ENCODE data around the gene PSAT1. TPM values are rescaled to one million over a fixed set of nuclear protein-coding genes. Genes with fewer than 3 reads are reported as not detected.

The PSAT1 gene
- total and polyA plus RNA-seq, 2 of the 13 experiments (the other 11 are each of a cell fraction or from before 2014, with no cell fraction given) = 135 to 229 TPM

GRCh38 chr9:78252616-78253015, 44.3 kb upstream of the PSAT1 start:
- H4K20me1 ChIP-seq (ENCODE audit: insufficient read depth, low read length) = no peaks in the 10 kb centered on the region
- ATAC-seq (no peak), FAIRE-seq (no peak), DNase-seq (ENCODE audit: low spot score) (no peak)
- peaks cover 2 to 16% of the 10 kb centered on the region in 2 experiments for H3K36me3 ChIP-seq (replicated peaks in 1 of 2; ENCODE audit: control insufficient read depth in 1 of 2, insufficient read depth in 2 of 2, low read length in 2 of 2)
- BruUV-seq (replicated peaks) = no TSS peak
- no peaks in the 10 kb centered on the region for H3K79me2 ChIP-seq (ENCODE audit: insufficient read depth, low read length)
- POLR2A ChIA-PET = no interaction called here
- no peak overlapping the region for H3K4me2 ChIP-seq (ENCODE audit: low read depth, low read length)
- 94% methylated on average over 1 of the region's 1 CpG for WGBS (ENCODE audit: low lambda C conversion rate)
- H2AFZ ChIP-seq (ENCODE audit: low read length) = no peak overlapping the region
- in situ Hi-C loops (cut with HindIII; ENCODE audit: extremely low pct_ligation_motif_present, low pct_unique_long_range_greater_than_20kb) (no loop called here), intact Hi-C loops (cut with micrococcal nuclease; ENCODE audit: unreplicated experiment) (no loop called here)
- no peak overlapping the region for H3K27ac ChIP-seq (ENCODE audit: extremely low read length, insufficient read depth, low read length)
- H3K9ac ChIP-seq (ENCODE audit: insufficient read depth, low read depth, low read length) = no peak overlapping the region
- CTCF ChIA-PET (ENCODE audit: low intra/inter-chr PET ratio, low total read pairs) = no interaction called here
- no peaks in the 10 kb centered on the region for H3K9me3 ChIP-seq (ENCODE audit: low read length)
- no peaks in the 10 kb centered on the region for H3K4me1 ChIP-seq (ENCODE audit: insufficient read depth, low read length)
- H3K27me3 ChIP-seq (ENCODE audit: control insufficient read depth in 1 of 2, insufficient read depth in 2 of 2, low read length in 2 of 2) = no peaks in the 10 kb centered on the region
- no peak overlapping the region for H3K4me3 ChIP-seq (replicated peaks in 1 of 3; ENCODE audit: insufficient read depth in 1 of 3, low read depth in 2 of 3, low read length in 3 of 3)
- TF ChIP-seq ZNF18 (CRISPR knock-in tag; IDR thresholded peaks at IDR 0.05; ENCODE audit: insufficient replicate concordance) = no peak
- no peak for TF ChIP-seq ZFAT (CRISPR knock-in tag; conservative IDR thresholded peaks at IDR 0.05)
- no peak for TF ChIP-seq SSRP1 (CRISPR knock-in tag; IDR thresholded peaks at IDR 0.05)
- TF ChIP-seq, protein P1, sequence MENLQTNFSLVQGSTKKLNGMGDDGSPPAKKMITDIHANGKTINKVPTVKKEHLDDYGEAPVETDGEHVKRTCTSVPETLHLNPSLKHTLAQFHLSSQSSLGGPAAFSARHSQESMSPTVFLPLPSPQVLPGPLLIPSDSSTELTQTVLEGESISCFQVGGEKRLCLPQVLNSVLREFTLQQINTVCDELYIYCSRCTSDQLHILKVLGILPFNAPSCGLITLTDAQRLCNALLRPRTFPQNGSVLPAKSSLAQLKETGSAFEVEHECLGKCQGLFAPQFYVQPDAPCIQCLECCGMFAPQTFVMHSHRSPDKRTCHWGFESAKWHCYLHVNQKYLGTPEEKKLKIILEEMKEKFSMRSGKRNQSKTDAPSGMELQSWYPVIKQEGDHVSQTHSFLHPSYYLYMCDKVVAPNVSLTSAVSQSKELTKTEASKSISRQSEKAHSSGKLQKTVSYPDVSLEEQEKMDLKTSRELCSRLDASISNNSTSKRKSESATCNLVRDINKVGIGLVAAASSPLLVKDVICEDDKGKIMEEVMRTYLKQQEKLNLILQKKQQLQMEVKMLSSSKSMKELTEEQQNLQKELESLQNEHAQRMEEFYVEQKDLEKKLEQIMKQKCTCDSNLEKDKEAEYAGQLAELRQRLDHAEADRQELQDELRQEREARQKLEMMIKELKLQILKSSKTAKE (CRISPR knock-in tag; IDR thresholded peaks at IDR 0.05; ENCODE audit: borderline replicate concordance) = no peak
- TF ChIP-seq, protein P2, sequence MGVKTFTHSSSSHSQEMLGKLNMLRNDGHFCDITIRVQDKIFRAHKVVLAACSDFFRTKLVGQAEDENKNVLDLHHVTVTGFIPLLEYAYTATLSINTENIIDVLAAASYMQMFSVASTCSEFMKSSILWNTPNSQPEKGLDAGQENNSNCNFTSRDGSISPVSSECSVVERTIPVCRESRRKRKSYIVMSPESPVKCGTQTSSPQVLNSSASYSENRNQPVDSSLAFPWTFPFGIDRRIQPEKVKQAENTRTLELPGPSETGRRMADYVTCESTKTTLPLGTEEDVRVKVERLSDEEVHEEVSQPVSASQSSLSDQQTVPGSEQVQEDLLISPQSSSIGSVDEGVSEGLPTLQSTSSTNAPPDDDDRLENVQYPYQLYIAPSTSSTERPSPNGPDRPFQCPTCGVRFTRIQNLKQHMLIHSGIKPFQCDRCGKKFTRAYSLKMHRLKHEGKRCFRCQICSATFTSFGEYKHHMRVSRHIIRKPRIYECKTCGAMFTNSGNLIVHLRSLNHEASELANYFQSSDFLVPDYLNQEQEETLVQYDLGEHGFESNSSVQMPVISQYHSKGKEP (CRISPR knock-in tag; IDR thresholded peaks at IDR 0.05) = no peak
- TF ChIP-seq DDIT3 (CRISPR knock-in tag; IDR thresholded peaks at IDR 0.05) = no peak
- no peak for TF ChIP-seq ZNF780A (CRISPR knock-in tag; IDR thresholded peaks at IDR 0.05)
- no peak for TF ChIP-seq RXRB (CRISPR knock-in tag; IDR thresholded peaks at IDR 0.05; ENCODE audit: borderline replicate concordance)
- TF ChIP-seq, protein P3, sequence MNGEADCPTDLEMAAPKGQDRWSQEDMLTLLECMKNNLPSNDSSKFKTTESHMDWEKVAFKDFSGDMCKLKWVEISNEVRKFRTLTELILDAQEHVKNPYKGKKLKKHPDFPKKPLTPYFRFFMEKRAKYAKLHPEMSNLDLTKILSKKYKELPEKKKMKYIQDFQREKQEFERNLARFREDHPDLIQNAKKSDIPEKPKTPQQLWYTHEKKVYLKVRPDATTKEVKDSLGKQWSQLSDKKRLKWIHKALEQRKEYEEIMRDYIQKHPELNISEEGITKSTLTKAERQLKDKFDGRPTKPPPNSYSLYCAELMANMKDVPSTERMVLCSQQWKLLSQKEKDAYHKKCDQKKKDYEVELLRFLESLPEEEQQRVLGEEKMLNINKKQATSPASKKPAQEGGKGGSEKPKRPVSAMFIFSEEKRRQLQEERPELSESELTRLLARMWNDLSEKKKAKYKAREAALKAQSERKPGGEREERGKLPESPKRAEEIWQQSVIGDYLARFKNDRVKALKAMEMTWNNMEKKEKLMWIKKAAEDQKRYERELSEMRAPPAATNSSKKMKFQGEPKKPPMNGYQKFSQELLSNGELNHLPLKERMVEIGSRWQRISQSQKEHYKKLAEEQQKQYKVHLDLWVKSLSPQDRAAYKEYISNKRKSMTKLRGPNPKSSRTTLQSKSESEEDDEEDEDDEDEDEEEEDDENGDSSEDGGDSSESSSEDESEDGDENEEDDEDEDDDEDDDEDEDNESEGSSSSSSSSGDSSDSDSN (CRISPR knock-in tag; IDR thresholded peaks at IDR 0.05) = no peak
- TF ChIP-seq, protein P4, sequence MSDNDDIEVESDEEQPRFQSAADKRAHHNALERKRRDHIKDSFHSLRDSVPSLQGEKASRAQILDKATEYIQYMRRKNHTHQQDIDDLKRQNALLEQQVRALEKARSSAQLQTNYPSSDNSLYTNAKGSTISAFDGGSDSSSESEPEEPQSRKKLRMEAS (IDR thresholded peaks at IDR 0.05) = no peak
- no peak for TF ChIP-seq CENPT (CRISPR knock-in tag; IDR thresholded peaks at IDR 0.05; ENCODE audit: low read depth)
- TF ChIP-seq ZNF597 (CRISPR knock-in tag; IDR thresholded peaks at IDR 0.05) = no peak
- TF ChIP-seq MAF1 (CRISPR knock-in tag; IDR thresholded peaks at IDR 0.05; ENCODE audit: borderline replicate concordance) = no peak
- no peak for TF ChIP-seq ISX (CRISPR knock-in tag; conservative IDR thresholded peaks at IDR 0.05)
- TF ChIP-seq ZNF773 (CRISPR knock-in tag; IDR thresholded peaks at IDR 0.05; ENCODE audit: borderline replicate concordance) = no peak
- TF ChIP-seq ZNF292 (CRISPR knock-in tag; IDR thresholded peaks at IDR 0.05; ENCODE audit: borderline replicate concordance, low read depth) = no peak

Measured in HepG2 (cell line).